WI38 (cell line): ENCODE results near the gene HDHD5.

Source experiments
- H3K4me3 ChIP-seq: 2 replicates; pipeline ENCODE4 v1.5.1; 2011; ENCODE audit warnings: low read depth, mild to moderate bottlenecking, control low read depth, low read length
- TF ChIP-seq, protein P1 (sequence below): IDR thresholded peaks from 2 replicates; pipeline ENCODE4 v1.5.1; 2012; ENCODE audit warnings: low read depth, mild to moderate bottlenecking, control low read depth, low read length

The HDHD5 gene

DNA sequence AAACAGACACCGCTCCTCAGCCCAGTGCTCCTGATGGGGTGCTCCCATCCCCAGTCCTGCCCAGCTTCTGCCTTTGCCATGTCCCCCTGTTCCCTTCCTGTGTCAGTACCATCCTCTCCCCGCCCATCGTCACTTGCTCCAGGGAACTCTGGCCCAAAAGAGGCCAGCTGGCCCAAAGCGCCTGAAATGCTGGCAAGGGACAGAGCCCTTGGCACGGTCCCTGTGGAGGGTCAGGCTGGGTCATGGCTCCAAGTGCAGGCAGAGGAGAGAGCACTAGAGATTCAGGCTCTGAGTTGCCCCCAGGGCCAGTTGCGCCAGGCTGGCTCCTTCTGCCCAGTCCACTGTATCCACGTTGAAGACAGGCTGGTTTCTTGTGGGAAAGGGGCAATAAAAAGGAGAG, 8.4 kb upstream of the HDHD5 start:
- no peak overlapping the region for H3K4me3 ChIP-seq
- TF ChIP-seq, protein P1, sequence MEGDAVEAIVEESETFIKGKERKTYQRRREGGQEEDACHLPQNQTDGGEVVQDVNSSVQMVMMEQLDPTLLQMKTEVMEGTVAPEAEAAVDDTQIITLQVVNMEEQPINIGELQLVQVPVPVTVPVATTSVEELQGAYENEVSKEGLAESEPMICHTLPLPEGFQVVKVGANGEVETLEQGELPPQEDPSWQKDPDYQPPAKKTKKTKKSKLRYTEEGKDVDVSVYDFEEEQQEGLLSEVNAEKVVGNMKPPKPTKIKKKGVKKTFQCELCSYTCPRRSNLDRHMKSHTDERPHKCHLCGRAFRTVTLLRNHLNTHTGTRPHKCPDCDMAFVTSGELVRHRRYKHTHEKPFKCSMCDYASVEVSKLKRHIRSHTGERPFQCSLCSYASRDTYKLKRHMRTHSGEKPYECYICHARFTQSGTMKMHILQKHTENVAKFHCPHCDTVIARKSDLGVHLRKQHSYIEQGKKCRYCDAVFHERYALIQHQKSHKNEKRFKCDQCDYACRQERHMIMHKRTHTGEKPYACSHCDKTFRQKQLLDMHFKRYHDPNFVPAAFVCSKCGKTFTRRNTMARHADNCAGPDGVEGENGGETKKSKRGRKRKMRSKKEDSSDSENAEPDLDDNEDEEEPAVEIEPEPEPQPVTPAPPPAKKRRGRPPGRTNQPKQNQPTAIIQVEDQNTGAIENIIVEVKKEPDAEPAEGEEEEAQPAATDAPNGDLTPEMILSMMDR = no peak

DNA sequence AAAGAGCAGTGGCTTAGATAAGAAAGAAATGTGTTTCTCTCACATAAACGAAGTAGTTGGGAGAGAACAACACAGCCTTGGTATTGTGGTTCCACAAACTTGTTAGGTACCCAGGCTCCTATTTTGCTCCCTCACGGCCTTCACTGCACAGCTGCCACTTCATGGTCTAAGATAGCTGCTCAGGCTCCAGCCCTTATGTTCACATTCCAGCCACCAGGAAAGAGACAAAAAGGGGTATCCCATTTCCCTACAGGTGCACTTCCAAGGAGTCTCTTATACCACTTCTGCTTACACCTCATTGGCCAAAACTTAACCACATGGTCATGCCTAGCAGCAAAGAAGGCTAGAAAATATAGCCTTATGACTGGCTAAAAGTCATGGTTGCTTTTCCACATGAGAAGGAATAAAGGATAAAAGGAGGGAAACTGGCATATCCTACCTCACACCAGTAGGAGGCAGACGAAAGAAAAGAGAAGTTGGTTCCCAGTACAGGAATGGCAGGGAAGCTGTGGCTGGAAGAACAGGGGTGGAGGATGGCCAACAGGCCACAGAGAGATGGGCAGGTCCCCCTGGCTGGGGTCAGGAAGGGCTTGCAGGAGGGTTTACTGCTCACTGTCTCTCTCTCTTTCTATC, 5.4 kb upstream of the HDHD5 start:
- TF ChIP-seq, protein P1 = no peak; the same call in 1 of the 2 replicates
- no peak overlapping the region for H3K4me3 ChIP-seq

DNA sequence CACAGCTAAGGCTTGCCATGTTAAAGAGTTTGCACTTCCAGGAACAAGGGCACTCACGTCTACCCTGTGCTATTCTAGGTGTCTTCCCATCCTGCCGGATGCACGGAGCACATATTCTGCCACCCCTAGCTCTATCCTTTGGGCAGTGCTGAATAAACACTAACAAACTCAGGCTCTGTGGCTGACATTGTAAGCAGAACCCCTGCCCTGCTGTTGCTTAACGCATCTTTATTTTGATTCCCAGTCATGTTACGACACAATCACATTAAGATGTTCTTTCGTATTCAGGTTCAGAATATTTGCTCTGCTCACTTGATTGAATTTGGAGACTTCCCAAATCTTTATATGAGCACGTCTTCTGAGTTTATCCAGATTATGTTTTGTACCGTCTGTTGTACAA, 3.7 kb upstream of the HDHD5 start:
- H3K4me3 ChIP-seq = no peak overlapping the region
- TF ChIP-seq, protein P1 = no peak

DNA sequence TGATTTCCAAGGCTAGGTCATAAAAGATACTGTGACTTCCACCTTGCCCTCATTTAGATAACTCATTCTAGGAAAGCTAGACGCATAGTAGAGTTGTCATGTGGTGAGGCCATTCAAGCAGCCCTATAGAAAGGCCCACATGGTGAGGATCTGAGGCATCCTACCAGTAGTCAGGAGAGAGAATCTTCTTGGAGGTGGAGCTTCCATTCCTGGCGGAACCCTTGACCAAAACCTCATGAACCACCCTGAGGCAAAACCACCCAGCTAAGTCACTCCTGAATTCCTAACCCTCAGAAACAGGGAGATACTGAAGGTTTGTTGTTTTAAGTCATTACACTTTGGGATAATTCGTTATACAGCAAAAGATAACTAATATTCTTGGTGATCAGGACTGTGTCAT, 2.9 kb upstream of the HDHD5 start:
- no peak overlapping the region for H3K4me3 ChIP-seq
- TF ChIP-seq, protein P1 = no peak

DNA sequence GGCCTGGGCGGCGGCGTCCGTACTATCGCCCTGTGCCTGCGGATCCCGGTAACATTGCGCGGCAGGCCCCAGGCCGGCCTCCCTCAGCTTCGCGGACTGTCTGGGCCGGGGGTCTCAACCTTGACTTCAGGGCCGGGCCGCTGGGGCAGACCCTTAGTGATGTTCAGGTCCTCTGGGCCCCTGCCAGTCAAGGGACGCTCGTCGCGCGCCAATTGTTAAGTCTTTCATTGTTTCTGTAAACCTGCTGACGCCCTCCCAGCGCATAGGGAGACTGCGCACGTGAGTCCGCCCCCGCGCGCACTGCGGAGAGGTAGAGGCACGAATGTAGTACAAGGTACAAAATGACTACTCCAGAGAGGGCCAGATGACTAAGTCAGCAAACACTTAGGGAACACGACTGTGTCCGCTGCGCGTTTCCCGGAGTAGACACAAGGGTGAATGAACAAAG, 451 bp upstream of the HDHD5 start:
- TF ChIP-seq, protein P1 = no peak
- peak overlapping the region; percentile 67 for H3K4me3 ChIP-seq

DNA sequence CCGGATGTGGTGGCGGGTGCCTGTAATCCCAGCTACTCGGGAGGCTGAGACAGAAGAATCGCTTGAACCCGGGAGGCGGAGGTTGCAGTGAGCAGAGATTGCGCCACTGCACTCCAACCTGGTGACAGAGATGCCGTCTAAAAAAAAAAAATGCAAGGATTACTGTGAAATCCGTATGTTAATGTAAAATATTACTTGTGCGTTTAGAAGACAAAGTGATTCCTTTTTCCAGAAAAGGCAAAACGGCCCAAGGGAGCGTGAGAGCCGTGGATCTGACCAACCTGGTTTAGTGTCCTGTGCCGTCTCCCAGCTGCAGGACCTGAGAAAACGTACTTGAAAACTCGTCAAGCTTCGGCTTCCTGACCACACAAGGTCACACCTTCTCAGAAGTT, 905 bp downstream of the HDHD5 start:
- peak overlapping the region; percentile 67 for H3K4me3 ChIP-seq
- TF ChIP-seq, protein P1 = no peak

DNA sequence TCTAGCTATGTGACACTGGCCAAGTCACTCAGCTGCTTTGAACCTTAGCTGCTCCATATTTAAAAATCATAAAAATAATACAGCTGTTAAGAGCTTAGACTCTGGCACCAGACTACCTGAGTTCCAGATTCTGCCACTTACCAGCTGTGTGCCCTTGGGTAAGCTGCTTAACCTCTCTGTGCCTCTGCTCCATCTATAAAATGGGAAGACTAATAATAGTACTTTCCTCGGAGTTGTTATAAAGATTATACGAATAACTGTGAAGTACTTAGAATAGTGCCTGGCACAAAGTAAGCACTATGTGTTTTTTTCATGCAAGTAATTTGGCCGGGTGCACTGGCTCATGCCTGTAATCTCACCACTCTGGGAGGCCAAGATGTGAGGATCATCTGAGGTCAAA, 1.4 kb downstream of the HDHD5 start:
- TF ChIP-seq, protein P1 = no peak
- no peak overlapping the region; the same call in 1 of the 2 replicates for H3K4me3 ChIP-seq
